ENCODE measurements around the gene ATRN.
"Not testable (repeated sequence)": the region's sequence is repeated elsewhere in the genome, so short reads cannot be mapped to it uniquely, and the experiment has no call there.

Gene ATRN

DNA sequence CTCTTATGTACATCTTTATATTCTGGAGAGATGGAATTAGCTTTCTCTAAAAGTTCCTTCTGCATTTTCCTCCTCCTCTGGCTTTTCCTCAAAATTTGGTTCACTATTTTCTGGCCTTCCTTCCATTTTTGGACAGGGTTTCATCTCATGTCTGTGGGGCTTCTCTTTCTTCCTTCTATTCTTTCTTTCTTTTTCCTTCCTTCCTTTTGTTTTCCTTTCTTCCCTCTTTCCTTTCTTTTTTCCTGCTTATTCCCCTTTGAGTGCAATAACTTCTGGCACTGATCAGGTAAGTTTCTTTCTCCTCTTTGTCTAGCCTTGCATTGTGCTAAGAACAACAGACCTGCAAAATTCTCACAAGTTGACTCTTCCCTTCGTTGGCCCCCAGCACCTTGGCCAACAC lies 5.5 kb upstream of the ATRN start:
- no peak overlapping the region for H3K4me3 ChIP-seq (ENCODE audit: low read depth, low read length)
- no peak for DNase-seq (ENCODE audit: low read depth)
- TF ChIP-seq, protein P1, sequence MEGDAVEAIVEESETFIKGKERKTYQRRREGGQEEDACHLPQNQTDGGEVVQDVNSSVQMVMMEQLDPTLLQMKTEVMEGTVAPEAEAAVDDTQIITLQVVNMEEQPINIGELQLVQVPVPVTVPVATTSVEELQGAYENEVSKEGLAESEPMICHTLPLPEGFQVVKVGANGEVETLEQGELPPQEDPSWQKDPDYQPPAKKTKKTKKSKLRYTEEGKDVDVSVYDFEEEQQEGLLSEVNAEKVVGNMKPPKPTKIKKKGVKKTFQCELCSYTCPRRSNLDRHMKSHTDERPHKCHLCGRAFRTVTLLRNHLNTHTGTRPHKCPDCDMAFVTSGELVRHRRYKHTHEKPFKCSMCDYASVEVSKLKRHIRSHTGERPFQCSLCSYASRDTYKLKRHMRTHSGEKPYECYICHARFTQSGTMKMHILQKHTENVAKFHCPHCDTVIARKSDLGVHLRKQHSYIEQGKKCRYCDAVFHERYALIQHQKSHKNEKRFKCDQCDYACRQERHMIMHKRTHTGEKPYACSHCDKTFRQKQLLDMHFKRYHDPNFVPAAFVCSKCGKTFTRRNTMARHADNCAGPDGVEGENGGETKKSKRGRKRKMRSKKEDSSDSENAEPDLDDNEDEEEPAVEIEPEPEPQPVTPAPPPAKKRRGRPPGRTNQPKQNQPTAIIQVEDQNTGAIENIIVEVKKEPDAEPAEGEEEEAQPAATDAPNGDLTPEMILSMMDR (conservative IDR thresholded peaks at IDR 0.05; ENCODE audit: low read depth, low read length), result no peak

DNA sequence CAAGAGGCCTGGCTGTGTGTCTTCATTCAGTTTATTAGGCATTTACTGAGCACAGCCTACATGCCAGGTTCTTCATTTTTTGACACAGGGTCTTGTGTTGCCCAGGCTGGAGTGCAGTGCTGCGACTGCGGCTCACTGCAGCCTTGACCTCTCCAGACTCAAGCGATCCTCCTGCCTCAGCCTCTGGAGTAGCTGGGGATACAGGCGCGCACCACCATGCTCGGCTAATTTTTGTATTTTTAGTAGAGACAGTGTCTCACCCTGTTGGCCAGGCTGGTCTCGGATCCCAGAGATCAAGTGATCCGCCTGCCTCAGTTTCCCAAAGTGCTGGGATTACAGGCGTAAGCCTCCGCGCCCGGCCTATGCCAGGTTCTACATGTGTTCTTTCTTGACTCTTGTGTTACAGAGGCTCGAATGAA lies 601 bp upstream of the ATRN start:
- peak overlapping the region; percentile 91 for H3K4me3 ChIP-seq (ENCODE audit: low read depth, low read length)
- TF ChIP-seq, protein P1 (conservative IDR thresholded peaks at IDR 0.05; ENCODE audit: low read depth, low read length), result no peak
- peak; percentile 4 for DNase-seq (ENCODE audit: low read depth)

DNA sequence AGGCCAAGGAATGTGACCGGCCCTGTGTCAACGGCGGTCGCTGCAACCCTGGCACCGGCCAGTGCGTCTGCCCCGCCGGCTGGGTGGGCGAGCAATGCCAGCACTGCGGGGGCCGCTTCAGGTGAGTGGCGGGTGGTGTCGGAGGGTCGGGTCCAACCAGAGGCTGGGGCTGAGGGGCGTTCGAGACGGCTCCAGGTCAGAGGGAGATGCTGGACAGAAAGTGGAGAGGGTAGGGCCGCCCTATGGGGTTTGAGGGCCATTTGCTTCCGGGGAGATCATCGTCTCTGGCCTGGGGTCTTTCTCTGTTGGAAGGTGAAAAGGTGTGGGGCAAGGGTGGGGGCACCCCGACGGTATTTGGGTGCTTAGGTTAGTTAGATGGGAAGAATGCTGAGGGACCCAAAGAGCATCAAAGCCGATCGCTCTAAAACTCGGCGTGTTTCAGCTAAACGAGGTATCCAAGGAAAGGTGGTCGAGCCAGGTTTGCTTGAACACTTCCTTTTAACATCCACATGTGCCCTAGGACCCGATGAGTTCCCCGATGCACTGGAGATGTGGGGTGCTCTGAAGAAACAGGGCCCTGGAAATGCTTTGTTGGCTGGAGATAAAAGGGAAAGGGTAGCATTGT lies 691 bp downstream of the ATRN start:
- TF ChIP-seq, protein P1 (conservative IDR thresholded peaks at IDR 0.05; ENCODE audit: low read depth, low read length), result no peak
- peak; percentile 6 for DNase-seq (ENCODE audit: low read depth)
- H3K4me3 ChIP-seq (ENCODE audit: low read depth, low read length), result peak overlapping the region; percentile 91

DNA sequence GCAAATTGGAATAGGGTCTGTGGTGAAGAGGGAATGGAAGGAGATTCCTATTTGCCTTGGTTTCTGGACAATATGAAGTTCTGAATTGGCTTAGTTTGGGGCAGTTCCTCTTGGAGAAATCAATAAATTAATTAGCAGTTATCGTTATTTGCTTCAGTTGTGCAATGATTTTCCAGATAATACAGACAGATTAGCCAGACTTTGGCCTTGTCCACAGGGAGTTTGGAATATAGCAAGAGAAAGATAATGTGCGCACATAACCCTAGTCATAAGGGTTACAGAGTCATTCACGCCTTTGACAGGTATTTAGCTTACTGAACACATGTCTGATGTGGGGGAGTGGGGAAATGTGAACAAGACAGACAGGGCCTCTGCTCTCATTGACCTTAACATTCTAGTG lies 1.3 kb downstream of the ATRN start:
- peak overlapping the region; percentile 91 for H3K4me3 ChIP-seq (ENCODE audit: low read depth, low read length)
- no peak for DNase-seq (ENCODE audit: low read depth)
- TF ChIP-seq, protein P1 (conservative IDR thresholded peaks at IDR 0.05; ENCODE audit: low read depth, low read length), result no peak

DNA sequence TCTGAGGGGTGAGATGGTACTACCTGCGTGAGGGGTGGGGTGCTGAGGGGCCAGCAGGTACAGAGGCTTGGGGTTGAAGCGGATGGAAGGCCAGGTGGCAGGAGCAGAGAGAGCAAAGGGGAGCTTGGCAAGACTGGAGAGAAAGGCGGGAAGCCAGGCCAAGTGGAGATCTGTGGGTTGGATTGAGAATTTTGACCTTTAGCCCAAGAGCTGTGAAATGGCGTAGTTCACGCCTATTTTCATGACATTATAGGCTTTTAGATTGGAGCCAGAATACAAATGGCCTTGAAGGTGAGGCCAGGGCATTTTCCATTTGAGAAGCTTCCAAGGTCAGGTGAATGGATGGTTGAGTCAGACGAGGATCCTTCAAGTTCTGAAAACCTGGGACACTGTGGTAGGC lies 2.5 kb downstream of the ATRN start:
- H3K4me3 ChIP-seq (ENCODE audit: low read depth, low read length), result no peak overlapping the region
- no peak for DNase-seq (ENCODE audit: low read depth)
- TF ChIP-seq, protein P1 (conservative IDR thresholded peaks at IDR 0.05; ENCODE audit: low read depth, low read length), result no peak

DNA sequence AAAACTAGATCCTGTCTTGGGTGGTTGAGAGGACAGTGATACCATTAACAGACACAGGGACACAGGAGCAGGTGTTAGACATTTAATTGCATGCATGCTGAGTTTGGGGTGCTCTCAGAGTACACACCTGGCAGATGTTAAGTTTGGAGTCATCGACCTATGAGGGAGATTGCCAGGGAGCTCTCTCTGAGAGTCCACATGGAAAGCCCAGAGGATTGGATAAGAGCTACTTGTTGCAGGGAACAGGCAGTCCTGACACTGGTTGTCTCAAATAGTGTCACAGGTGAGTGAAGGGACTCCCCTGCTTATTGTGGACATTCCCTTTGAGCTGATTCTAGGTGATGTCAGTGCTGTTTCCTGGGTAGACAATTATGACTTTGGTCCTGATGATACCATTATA lies 3.1 kb downstream of the ATRN start:
- TF ChIP-seq, protein P1 (conservative IDR thresholded peaks at IDR 0.05; ENCODE audit: low read depth, low read length), result no peak
- no peak for DNase-seq (ENCODE audit: low read depth)
- H3K4me3 ChIP-seq (ENCODE audit: low read depth, low read length), result no peak overlapping the region

DNA sequence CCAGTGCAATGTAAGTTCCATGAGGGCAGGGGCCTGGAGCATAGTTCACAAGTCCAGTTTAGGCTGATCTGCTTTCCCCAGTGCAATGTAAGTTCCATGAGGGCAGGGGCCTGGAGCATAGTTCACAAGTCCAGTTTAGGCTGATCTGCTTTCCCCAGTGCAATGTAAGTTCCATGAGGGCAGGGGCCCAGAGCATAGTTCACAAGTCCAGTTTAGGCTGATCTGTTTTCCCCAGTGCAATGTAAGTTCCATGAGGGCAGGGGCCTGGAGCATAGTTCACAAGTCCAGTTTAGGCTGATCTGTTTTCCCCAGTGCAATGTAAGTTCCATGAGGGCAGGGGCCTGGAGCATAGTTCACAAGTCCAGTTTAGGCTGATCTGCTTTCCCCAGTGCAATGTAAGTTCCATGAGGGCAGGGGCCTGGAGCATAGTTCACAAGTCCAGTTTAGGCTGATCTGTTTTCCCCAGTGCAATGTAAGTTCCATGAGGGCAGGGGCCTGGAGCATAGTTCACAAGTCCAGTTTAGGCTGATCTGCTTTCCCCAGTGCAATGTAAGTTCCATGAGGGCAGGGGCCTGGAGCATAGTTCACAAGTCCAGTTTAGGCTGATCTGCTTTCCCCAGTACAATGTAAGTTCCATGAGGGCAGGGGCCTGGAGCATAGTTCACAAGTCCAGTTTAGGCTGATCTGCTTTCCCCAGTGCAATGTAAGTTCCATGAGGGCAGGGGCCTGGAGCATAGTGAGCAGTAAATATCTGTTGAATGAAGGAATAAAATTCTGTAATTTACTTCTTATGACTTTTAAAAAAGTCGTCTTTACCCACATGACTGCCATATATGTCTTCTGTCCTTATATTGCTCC lies 6.4 kb downstream of the ATRN start:
- not testable (repeated sequence) for DNase-seq (ENCODE audit: low read depth); H3K4me3 ChIP-seq (ENCODE audit: low read depth, low read length)

Measured in choroid plexus epithelial cell (primary cell).